WI38 (cell line): Measurements from ENCODE around the gene OTOG.

Experiments
- H3K4me3 ChIP-seq: 2 replicates; pipeline ENCODE4 v1.5.1; 2011; ENCODE audit warnings: low read depth, mild to moderate bottlenecking, control low read depth, low read length
- TF ChIP-seq, protein P1 (sequence below): IDR thresholded peaks from 2 replicates; pipeline ENCODE4 v1.5.1; 2012; ENCODE audit warnings: low read depth, mild to moderate bottlenecking, control low read depth, low read length

Gene OTOG

DNA sequence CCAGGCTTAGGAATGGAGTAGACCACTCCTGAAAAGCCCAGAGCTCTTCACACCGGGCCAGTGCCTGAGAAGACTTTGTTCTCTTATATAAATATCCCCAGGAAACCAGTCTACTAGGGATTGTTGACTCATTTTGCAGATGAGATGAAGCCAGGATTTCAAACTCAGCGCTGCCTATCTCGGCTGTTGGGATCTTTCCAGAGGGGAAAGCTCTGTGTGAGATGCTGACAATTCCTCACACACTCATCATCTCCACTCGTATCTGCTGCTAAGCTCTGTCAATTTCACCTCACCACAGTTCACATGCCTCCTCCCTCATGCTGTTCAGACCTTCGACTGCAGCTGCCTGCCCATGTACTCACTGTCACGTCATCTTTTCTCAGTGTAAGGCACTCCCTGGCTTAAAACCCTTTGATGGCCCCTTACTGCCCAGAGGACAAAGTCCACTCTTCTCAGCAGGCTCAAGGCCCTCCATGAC lies 15.4 kb upstream of the OTOG start:
- TF ChIP-seq, protein P1, sequence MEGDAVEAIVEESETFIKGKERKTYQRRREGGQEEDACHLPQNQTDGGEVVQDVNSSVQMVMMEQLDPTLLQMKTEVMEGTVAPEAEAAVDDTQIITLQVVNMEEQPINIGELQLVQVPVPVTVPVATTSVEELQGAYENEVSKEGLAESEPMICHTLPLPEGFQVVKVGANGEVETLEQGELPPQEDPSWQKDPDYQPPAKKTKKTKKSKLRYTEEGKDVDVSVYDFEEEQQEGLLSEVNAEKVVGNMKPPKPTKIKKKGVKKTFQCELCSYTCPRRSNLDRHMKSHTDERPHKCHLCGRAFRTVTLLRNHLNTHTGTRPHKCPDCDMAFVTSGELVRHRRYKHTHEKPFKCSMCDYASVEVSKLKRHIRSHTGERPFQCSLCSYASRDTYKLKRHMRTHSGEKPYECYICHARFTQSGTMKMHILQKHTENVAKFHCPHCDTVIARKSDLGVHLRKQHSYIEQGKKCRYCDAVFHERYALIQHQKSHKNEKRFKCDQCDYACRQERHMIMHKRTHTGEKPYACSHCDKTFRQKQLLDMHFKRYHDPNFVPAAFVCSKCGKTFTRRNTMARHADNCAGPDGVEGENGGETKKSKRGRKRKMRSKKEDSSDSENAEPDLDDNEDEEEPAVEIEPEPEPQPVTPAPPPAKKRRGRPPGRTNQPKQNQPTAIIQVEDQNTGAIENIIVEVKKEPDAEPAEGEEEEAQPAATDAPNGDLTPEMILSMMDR = no peak
- no peak overlapping the region for H3K4me3 ChIP-seq

DNA sequence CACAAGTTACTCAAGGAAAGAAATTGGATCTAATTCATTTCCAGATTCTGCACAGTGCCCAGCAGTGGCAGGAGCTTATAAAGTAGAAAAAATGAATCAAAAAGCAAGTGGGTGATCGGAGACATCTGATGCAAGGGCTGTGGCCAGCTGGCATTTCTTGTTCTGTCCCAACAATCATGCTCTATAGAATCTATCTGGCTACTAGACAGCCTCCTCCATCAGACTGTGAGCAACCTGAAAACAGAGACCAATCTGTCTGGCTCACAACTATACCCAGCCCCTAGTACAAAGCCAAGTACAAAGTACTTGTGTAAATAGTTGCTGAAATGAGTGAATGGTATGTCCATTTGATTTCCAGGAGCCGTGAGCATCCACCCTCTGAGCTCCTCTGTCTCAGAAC lies 14.3 kb upstream of the OTOG start:
- TF ChIP-seq, protein P1 = no peak
- no peak overlapping the region for H3K4me3 ChIP-seq

DNA sequence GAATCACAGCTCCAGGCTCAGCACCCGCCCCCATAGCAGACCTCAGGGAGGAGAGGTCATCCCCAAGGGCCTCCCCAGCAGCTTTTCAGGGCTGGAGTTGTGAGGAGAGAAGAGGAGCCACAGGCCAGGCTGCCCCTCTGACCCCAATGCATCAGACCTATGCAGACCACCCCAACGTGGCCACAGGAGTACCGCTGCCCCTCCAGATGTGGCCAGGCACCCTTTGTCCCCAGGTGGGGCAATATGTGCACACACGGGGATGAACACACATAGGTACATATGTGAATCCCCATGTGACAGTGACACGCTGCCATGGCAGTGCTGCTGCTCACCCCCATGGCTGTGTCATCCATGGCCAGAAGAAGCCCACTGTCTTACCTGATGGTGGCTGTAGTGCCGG lies 13.7 kb upstream of the OTOG start:
- TF ChIP-seq, protein P1 = no peak
- H3K4me3 ChIP-seq = no peak overlapping the region

DNA sequence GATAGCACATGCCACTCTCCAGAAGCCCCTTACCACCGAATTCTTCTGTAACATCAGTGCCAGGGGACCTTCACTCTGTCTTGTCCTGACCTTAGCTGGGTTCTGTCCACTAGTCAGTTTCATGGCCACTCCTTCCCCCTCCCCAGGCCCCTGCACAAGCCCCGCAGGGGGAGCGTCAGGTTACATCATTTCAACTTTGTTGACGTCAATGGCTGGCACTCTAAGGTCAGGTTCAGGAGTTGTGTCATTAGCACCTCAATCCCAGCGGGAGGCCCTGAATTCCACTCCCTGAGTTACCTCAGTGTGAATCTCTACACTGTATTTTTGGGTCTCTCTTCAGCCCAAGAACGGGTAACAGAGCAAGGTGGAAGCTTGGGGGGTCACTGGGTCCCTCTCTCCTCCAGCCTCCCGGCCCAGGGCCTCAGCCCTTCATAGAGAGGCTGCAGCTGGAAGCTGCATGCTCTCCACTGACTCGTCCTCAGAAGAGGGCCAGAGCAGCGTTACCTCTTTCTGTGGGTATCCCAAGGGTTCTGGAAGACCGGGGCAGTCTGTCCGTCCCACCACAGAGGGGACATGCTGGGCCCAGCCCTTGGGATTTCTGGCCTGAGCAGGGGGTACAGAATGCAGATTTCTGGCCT lies 13.2 kb upstream of the OTOG start:
- TF ChIP-seq, protein P1 = no peak

DNA sequence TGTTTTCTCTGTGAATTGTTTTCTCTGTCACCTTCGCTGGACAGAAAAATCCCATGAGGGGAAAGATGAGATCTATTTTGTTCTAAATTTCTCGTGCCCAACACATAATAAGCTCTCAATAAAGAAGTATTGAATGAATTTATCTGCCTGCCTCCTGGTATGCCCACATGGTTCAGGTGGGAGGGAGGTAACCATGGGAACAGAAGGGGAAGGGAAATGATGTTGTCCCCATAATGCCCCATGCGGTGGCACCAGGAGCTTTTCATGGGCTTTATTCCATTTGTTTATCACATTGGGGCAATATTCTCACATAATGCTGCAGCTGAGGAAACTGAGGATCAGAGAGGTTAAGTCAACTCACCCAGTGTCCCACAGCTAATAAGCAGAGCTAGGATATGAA lies 11.6 kb upstream of the OTOG start:
- no peak overlapping the region for H3K4me3 ChIP-seq
- TF ChIP-seq, protein P1 = no peak

More for the DNA sequence above, 13.2 kb upstream of the OTOG start:
- no peak overlapping the region for H3K4me3 ChIP-seq

DNA sequence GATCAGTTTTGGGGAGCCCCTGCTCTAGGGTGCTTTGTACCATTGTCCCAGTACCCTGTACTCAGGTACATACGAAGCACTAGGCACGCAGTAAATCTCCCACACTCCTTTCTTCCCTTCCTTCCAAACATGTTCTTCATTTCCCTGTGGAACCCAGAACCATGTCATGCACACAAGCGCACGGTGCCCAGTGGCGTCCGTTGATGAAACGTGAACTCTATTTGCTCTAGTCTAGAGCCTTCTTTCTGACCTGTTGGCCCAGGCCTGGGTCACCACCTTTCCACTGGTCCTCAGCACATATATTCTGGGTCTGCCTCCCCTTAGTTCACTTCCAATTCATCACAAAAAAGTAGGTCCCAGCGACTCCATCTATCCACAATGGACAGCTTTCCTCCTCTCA lies 9.8 kb upstream of the OTOG start:
- TF ChIP-seq, protein P1 = no peak
- no peak overlapping the region for H3K4me3 ChIP-seq

DNA sequence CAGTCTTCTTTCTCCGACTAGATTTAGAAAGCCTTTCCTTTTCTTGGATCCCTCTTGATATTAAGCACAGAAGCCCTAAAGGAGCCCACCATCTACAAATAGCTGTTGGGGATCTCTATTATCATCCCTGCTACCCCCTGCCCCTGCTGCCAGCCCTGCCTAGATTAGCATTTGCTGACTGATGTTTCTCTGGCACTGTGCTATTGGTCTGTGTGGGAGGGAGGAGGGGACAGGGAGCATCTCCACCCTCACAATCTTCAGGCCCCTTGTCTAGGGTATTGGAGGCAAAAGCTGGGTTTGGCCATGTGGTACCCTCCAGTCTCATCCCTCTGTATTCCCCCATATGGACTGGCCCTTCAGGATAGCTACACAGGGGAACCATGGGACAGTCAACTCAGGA lies 9.0 kb upstream of the OTOG start:
- no peak overlapping the region for H3K4me3 ChIP-seq
- TF ChIP-seq, protein P1 = no peak
